ENCODE data around the gene STK32C. TPM values are rescaled to one million over a fixed set of nuclear protein-coding genes. Genes with fewer than 3 reads are reported as not detected.

Gene STK32C
- total RNA-seq, 1 donor from 2014 or later: 6.1 TPM

GRCh38 chr10:132206806-132207535 lies 100.8 kb downstream of the STK32C start:
- no peak for DNase-seq

DNA sequence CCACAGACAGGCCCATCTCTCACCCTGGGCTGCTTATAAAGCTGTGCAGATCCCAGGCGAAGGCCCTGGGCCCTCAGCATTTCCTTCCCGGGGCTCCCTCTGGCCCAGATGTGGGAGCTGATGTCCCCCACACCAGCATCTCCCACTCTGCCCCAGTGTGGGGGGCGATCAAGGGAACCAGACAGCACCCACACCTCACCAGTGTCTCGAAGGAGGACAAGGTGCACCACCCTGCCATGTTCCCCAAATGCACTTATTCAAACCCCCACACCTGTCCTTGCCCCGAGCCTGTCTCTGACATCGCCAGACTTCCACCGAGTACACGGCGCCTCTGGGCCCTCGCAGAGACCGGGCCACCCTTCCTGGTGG lies 101.4 kb downstream of the STK32C start:
- DNase-seq: no peak

- no peak for DNase-seq
Measured at GRCh38 chr10:132205650-132206376, 101.9 kb downstream of the STK32C start.

DNA sequence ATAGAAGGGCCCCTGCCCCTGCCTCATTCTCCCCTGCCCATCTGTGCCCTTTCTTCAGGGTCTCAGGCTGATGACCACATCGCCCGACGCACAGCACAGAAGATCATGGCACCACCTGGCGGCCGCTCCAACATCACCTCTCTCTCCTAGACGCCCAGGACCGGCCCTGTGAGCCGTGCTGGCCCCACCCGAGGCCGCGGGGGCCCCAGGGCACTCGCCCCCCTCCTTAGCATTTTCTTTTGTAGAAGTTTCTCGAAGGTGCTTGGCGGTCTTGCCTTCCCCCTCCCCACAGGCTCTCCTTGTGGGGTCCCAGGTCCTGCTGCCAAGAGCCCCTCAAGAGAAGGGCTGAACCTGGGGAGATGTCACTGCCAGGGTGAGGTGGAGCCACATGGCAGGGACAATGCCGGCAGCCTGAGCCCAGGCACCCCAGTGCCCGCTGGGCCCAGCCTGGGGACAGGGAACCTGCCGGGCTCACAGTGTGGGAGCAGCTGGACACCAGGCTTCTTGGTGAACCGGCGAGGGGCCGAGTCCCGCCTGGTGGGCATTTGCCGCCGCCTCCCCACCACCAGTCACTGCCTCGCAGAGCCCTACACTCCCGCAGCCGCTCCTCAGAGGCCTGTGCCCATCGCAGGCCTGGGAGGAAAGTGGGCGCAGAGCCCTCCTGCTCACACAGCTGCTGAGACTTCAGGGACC lies 102.8 kb downstream of the STK32C start:
- no peak for DNase-seq

DNA sequence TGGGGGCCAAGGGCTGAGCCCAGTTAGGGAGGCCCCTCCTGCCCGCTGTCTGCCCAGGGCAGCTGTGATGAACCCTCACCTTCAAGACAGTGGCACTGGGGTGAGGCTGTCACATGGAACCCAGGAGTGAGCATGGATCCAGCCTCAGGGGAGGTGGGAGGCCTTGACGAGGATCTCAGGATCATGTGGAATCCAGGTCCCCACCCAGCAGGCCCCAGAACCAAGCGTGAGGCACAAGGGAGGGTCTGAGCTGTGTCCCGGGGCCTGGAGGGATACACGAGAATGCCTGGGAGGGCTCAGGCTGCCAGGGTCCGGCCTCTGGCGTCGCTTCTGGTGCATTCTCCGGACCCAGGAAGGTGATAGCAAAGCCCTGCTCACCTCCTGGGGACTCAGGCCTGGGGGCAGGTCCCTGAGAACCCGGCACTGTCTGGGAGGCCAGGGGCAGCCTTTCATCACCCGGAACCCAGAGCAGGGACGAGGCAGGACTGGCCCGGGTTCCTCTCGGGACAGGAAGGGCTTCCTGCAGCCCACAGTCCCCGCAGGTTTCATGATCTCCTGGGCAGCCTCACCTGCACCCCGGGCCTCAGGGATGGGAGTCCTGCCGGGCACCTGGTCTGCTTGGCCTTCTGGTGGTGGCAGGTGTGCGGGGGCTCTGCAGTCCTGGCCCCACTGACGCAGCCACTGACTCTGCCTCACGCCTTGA lies 103.5 kb downstream of the STK32C start:
- DNase-seq: no peak

DNA sequence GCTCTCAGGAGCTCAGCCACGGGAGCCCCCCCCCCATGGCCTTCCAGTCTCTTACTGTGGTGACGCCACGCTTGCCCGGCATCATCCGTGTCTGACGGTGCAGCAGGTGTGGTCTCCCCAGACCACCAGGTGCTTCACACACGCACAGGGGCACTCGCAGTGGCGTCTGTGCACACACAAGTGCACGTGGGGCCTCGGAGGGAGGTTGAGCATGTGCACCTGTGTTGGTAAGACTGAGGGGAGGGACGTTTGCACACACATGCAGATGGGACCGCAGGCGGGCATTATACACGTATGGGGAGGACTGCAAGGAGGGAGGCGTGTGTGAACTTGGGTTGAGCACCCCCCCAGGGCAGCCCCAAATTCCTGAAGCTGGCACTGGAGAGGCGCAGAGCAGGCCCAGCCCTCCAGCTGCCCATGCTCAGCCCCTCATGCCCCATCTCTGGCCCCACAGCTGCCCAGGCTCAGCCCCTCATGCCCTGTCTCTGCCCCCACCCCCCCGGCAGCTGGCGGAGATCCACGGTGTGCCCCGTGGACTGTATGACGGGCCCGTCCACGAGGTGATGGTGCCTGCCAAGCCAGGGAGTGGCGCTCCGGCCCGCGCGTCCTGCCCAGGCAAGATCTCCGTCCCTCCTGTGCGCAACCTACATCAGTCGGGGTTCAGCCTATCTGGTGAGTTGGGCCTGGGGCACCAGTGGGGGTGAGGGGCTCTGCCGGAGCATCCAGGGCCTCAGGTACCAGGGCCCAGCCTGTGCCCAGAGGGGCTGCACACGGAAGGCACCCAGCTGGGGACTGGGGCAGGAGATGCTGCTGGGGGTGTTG lies 104.3 kb downstream of the STK32C start:
- DNase-seq: no peak

DNA sequence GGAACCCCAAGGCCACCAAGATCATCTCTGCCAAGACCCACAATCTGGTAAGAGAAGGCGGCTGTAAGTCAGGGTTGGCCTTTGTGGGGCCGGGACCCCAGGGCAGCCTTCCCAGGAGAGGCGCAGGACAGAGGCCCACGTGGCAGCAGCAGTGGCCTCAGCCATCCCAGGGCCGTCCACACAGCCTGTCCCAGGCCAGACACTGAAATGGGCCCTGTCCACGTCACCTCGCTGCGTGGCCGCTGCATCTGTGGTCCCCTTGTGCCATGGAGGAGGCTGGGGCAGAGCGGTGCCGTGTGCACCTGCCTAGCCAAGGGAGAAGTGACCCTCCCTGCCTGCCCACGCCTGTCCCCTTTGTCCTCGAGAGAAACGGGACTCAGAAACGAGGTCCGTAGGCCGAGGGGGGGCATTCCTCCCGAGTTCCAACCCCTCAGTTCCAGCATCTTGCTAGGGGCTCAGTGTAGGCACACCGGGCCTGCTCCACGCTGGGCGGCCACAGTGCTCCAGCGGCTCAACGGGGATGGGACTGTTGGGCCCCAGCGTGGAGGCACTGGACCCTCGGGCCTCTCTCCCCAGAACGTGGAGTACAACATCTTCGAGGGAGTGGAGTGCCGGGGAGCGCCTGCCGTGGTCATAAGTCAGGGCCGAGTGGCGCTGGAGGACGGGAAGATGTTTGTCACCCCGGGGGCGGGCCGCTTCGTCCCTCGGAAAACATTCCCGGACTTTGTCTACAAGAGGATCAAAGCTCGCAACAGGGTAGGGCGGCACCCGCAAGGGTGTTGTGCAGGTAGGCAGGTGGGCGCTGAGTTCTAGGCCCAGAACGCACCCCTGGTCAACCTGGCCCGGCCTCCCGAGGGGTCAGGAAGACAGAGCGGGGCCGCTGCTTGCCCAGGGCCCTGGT lies 105.4 kb downstream of the STK32C start:
- DNase-seq: no peak

DNA sequence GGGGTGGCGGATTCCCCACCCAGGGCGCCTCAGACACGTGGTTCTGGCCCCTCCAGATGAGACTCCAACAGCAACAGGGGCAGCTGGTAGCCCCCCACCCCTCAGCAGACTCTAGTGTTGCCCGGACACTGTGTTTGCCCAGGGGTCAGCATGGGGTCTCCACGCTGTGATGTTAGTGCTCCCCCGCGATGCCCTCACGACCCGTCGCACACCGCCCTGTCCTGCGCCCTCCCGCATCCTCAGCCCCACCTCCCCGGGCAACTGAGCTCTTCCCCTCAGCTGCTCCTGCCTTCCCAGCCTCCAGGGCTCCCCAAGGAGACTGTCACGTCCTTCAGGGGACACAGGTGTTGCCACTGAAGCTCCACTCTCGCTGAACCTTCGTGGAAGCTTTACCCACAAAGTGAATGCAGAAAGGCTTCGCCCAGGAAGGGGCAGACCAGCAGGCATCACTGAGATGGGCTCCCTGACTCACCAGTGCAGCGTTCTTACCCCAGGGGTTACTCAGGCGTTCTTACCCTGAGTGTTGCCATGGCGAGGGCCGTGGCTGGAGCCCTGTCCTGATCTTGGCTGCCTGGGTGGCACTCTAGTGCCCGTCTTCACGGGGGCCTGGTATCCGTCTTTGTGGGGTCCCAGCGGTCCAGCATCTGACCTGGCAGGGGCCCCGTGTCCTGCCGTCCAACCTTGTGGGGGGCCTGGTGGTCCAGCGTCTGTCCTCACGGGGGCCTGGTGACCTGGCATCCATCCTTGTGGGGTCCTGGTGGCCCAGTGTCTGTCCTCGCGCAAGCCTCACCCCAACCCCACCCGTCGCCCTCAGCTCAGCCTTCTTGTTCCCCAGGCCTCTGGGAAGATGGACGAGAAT lies 106.4 kb downstream of the STK32C start:
- no peak for DNase-seq

- no peak for DNase-seq
Measured at GRCh38 chr10:132200344-132201110, 107.2 kb downstream of the STK32C start.

DNA sequence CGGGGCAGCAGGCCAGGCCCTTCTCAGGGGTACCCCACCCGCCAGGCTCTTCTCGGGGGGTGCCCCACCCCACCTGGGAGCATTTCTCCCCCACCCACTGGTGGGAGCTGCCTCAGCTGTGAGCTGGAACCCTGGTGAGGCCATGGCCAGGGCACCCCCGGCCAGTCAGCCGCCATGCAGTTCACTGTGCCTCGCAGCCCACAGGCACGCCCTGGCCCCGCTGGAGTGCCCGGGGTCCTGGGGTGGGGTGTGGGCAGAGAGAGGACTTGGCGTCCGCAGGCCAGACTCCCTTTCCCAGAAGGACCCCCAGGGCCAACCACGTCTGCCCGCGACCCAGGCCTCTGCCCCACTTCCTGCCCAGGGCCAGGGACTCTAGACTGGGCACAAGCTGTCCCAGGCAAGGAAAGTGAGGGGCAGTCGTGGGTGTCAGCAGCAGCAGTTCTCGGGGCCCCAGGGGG lies 107.9 kb downstream of the STK32C start:
- DNase-seq: no peak

DNA sequence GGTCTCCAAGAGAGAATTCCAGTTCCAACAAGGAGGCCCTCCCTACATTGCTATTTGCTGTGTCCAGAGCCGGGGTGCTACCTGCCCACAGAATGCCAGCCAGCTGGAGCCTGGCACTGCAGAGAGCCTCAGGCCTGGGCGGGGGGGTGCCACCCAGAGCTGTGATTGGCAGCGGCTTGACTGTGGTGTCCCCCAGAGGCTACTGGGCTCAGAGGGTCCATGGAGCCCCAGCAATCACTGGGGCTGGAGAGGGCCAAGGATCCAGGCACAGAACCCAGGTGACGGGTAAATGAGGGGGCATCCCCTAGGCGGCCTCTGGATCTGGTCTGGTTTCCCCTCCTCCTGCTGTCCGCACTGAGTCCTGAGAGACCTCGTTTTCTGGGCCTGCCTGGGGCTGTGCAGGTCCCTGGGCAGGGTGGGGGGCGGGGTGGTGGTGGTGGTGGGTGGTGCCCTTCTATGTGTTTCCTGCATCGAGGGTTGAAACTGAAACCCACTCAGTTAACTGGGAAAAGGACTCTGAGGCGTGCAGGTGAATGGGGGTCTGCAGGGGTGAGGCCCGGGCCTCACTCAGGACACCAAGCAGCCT lies 108.4 kb downstream of the STK32C start:
- DNase-seq: no peak

- no peak for DNase-seq
Measured at GRCh38 chr10:132198381-132199181, 109.2 kb downstream of the STK32C start.

DNA sequence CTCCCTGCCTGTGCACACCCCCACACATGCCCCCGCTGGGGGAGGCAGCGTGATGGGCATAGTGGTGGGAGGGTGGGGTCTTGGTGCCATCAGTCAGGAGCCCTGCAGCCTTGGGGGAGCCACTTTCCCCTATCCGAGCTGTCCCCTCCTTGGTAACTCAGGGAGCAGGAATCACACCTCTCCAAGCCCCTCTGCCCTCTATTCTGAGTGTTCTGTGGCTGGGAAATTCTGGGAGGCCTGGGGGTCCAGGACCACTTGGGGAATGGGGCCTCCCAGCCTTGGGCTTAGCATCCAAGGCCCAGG lies 109.7 kb downstream of the STK32C start:
- no peak for DNase-seq

GRCh38 chr10:132197271-132198067 lies 110.3 kb downstream of the STK32C start:
- no peak for DNase-seq

DNA sequence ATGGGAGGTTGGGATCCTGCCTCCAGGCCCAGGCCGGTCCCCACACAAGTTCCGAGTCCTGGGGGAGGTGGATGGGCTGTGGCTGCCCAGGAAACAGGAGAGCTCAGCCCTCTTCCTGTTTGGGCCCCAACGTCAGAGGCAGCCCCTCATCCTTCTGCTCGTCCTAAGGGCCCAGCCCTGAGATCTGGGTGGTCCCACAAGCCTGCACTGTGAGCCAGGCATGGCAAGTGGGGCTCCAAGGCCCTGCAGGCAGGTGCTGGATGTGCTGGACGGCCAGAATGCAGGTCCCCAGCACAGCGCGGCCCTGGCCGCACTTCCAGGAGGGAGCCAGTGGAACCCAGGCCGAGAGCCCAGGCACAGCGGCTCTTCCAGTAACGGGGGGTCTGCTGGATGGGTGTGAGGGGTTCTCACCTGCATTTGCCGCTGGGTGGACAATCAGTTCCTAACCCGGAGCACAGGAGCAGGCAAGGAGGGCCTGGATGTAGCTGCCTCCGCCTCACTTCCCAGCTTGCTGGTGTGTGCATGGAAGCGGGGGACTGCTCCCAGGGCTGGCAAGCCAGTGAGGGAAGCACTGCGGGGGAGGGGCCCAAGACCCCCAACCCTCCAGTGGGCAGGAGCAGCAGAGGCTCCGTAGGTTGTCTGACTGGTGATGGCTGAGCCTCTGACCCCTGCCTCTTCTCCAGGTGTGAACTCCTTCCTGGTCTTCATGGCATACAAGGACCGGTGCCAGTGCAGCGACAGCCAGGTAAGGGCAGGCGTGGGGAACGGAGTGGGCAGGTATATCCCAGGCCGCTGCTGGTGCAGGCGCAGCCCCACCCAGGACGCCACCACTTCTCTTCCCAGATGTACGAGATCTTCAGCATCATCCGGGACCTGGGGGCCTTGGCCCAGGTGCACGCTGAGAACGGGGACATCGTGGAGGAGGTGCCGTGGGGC lies 111.3 kb downstream of the STK32C start:
- DNase-seq: no peak

All from dermis blood vessel endothelial cell (primary cell).